BLaER1 treated with 17β-estradiol and CSF1 and Interleukin-3, amounts not matched to agents 10 nM and 100 nM (cell line): ENCODE results near the gene DNAH2.

ENCODE experiments used
- H3K27ac ChIP-seq, 11 experiments: shearing (Covaris generic); formaldehyde crosslinking; 2 replicates each; pipeline ENCODE4 v1.8.1; 2022
- H3K27me3 ChIP-seq, 11 experiments: shearing (Covaris generic); formaldehyde crosslinking; 2 replicates each; pipeline ENCODE4 v1.8.1; 2022
- H3K36me3 ChIP-seq, 11 experiments: shearing (Covaris generic); formaldehyde crosslinking; 2 replicates each; pipeline ENCODE4 v1.8.1; 2022
- H3K4me1 ChIP-seq, 10 experiments: shearing (Covaris generic); formaldehyde crosslinking; 2 replicates each; pipeline ENCODE4 v1.8.1; 2022
- H3K4me2 ChIP-seq, 11 experiments: shearing (Covaris generic); formaldehyde crosslinking; 2 replicates each; pipeline ENCODE4 v1.8.1; 2022
- H3K4me3 ChIP-seq, 10 experiments: shearing (Covaris generic); formaldehyde crosslinking; 2 replicates each; pipeline ENCODE4 v1.8.1; 2022
- H3K9ac ChIP-seq, 11 experiments: shearing (Covaris generic); formaldehyde crosslinking; 2 replicates each; pipeline ENCODE4 v1.8.1; 2022
- H3K9me3 ChIP-seq, 11 experiments: shearing (Covaris generic); formaldehyde crosslinking; replicated peaks in 1 of 11; 2 replicates each; pipeline ENCODE4 v1.8.1; 2022
- H4K20me1 ChIP-seq, 11 experiments: shearing (Covaris generic); formaldehyde crosslinking; 2 replicates each; pipeline ENCODE4 v1.8.1; 2022
- Cebpa-rat ChIP-seq, 11 experiments: shearing (Covaris generic); IDR thresholded peaks; 2 replicates each; pipeline ENCODE4 v1.8.1; 2022

The DNAH2 gene

DNA sequence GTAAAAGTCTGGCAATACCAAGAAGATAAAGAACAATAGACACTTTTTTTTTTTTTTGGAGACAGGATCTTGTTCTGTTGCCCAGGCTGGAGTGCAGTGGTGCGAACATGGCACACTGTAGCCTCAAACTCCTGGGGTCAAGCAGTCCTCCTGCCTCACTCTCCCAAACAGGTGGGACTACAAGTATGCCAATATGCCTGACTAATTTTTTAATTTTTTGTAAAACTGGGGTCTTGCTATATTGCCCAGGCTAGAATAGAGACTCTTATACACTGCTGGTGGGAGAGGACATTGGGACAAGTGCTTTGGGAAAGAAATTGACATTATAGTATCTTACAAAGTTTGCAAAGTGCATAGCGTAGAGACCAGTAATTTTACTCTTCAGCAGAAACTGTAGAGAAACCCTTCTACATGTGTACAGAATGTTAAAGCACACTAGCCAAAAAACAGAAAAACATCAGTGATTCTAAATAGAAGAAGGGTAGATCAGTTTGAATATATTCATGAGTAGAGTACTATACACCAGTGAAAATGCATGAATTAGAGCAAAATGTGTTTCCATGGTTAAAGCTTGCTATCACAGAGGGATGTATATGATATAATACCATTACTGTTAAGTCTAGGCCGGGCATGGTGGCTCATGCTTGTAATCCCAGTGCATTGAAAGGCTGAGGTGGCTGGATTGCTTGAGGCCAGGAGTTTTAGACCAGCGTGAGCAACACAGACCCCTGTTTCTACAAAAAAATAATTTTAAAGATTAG lies 19.5 kb upstream of the DNAH2 start:
- H3K27ac ChIP-seq, result no peak overlapping the region
- peaks cover 34 to 89% (median 68%) of the 10 kb centered on the region in 11 experiments for H3K36me3 ChIP-seq
- H4K20me1 ChIP-seq, result peaks cover 0 to 14% (median 5%) of the 10 kb centered on the region in 11 experiments; a peak in 11 of 22 replicates
- H3K27me3 ChIP-seq, result peaks cover 2 to 9% (median 4%) of the 10 kb centered on the region in 11 experiments; a peak in 21 of 22 replicates
- no peak overlapping the region for H3K4me2 ChIP-seq
- no peaks in the 10 kb centered on the region for H3K9me3 ChIP-seq
- H3K4me1 ChIP-seq, result peaks cover 0 to 19% (median 16%) of the 10 kb centered on the region in 10 experiments; a peak in 15 of 20 replicates
- H3K4me3 ChIP-seq, result no peak overlapping the region
- H3K9ac ChIP-seq, result no peak overlapping the region
- TF ChIP-seq Cebpa-rat (IDR thresholded peaks at IDR 0.05), result no peak

DNA sequence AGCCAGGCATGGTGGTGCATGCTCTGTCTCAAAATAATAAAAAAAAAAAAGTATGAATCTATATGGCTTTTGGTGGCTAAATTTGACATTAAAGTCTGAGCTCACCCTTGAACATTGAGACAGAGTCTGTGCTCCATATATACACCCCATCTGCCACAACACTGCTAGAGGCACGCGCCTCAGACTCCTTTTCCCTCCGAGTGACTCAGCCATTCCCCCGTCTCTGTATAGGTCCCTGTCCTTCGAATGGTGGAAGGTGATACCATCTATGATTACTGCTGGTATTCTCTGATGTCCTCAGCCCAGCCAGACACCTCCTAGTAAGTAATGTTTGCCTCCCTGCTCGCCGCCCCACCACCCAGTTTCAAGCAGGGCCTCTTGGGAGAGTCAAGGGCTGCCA lies 17.0 kb upstream of the DNAH2 start:
- Histone ChIP-seq H3K9me3 (no peaks in the 10 kb centered on the region), H3K4me1 (peaks cover 11 to 15% (median 13%) of the 10 kb centered on the region in 10 experiments; a peak in 17 of 20 replicates), H3K9ac (no peak overlapping the region), H3K36me3 (peaks cover 33 to 69% (median 51%) of the 10 kb centered on the region in 11 experiments), H3K4me3 (no peak overlapping the region), H3K27me3 (peaks cover 27 to 34% (median 29%) of the 10 kb centered on the region in 11 experiments), H3K27ac (no peak overlapping the region), H3K4me2 (no peak overlapping the region), H4K20me1 (peaks cover 0 to 38% (median 26%) of the 10 kb centered on the region in 11 experiments; a peak in 16 of 22 replicates)
- TF ChIP-seq Cebpa-rat (IDR thresholded peaks at IDR 0.05), result no peak

DNA sequence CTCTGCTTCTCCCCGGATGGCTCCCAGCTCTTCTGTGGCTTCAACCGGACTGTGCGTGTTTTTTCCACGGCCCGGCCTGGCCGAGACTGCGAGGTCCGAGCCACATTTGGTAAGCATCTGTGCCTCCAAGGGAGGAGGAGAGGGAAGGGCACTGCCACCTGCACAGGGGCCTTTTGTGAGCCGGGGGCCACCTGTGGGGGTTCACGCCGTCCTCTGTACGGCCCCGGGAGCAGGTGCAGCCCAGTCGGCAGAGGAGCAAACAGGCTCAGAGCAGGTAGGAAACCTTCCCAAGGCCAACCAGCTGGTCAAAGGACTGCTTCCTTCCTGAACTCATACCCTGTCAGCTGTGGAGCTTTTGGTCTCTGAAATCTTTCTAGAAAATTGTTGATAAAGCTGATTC lies 15.9 kb upstream of the DNAH2 start:
- TF ChIP-seq Cebpa-rat (IDR thresholded peaks at IDR 0.05), result no peak
- Histone ChIP-seq H3K36me3 (peaks cover 27 to 57% (median 42%) of the 10 kb centered on the region in 11 experiments), H4K20me1 (peaks cover 0 to 50% (median 32%) of the 10 kb centered on the region in 11 experiments; a peak in 16 of 22 replicates)

DNA sequence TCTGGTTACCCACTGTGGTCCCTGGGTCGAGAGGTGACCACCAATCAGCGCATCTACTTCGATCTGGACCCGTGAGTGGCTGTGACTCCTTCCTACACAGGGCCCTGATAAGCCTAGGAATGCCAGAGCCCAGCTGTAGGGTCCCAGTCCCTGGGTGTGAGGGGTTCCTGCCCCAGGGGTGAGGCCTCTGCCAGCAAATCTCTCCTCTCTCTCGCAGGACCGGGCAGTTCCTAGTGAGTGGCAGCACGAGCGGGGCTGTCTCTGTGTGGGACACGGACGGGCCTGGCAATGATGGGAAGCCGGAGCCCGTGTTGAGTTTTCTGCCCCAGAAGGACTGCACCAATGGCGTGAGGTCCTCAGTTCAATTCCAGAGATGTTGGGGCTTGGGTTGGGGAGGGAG lies 14.8 kb upstream of the DNAH2 start:
- no peak overlapping the region for H3K4me3 ChIP-seq
- no peak overlapping the region for H3K4me2 ChIP-seq
- no peak overlapping the region for H3K27ac ChIP-seq
- H3K4me1 ChIP-seq, result peaks cover 13 to 22% (median 19%) of the 10 kb centered on the region in 10 experiments; a peak in 17 of 20 replicates
- no peak for TF ChIP-seq Cebpa-rat (IDR thresholded peaks at IDR 0.05)
- H3K27me3 ChIP-seq, result peaks cover 49 to 56% (median 52%) of the 10 kb centered on the region in 11 experiments
- no peaks in the 10 kb centered on the region for H3K9me3 ChIP-seq
- H3K36me3 ChIP-seq, result peaks cover 27 to 46% (median 35%) of the 10 kb centered on the region in 11 experiments
- H3K9ac ChIP-seq, result no peak overlapping the region
- peaks cover 0 to 59% (median 32%) of the 10 kb centered on the region in 11 experiments; a peak in 16 of 22 replicates for H4K20me1 ChIP-seq

More for the DNA sequence above, 15.9 kb upstream of the DNAH2 start:
- peaks cover 13 to 22% (median 19%) of the 10 kb centered on the region in 10 experiments; a peak in 17 of 20 replicates for H3K4me1 ChIP-seq
- H3K9ac ChIP-seq, result no peak overlapping the region
- no peak overlapping the region for H3K4me3 ChIP-seq
- no peak overlapping the region for H3K27ac ChIP-seq
- no peak overlapping the region for H3K4me2 ChIP-seq
- no peaks in the 10 kb centered on the region for H3K9me3 ChIP-seq
- H3K27me3 ChIP-seq, result peaks cover 38 to 45% (median 41%) of the 10 kb centered on the region in 11 experiments

DNA sequence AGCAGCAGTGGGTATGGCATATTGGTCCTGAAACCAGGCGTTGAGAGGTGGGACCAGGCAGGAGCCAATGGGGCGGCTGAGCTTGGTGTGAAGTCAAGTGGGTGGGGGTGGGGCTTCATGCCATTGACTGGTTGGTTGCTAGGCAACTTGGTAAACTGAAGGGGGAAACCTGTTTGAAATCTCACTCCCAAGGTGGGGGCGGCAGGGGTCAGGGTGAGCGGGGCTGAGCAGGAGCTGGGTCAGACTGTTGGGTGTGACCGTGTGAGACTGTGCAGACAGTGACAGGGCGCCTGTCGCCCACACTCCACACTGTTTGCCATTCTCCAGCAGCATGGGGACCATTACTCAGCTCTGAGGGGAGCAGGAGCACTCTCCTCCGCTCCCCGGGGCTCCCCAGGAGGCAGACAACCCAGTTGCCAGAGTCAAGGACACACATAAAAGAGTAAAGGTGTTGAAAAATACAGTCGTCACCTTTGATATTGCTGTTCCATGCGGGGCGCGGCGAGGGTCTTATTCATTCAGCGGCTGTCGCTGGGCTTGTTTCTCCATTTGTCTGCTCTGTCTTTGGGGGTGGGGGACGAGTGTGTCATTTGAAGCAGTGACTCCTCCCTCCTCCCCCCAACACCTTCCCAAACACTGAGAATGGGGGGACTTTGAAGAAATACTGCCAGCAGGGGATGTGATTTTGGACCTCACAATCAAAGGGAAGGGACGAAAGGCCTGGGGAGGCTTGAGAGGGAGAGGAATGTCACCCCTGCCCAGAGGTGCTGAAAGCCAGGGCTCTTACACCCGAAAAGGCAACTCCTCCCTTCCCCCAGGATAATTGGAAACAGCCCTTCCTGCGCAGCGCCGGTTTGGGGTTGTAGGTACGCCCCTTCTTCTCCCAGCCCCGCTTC lies 13.7 kb upstream of the DNAH2 start:
- peaks cover 13 to 23% (median 20%) of the 10 kb centered on the region in 10 experiments; a peak in 17 of 20 replicates for H3K4me1 ChIP-seq
- H3K4me2 ChIP-seq, result peak overlapping the region in 7 of 11 experiments; percentile 77 to 87 (median 84); a peak in 8 of 22 replicates
- peaks cover 57 to 65% (median 60%) of the 10 kb centered on the region in 11 experiments for H3K27me3 ChIP-seq
- H3K9ac ChIP-seq, result no peak overlapping the region
- H3K36me3 ChIP-seq, result peaks cover 24 to 41% (median 33%) of the 10 kb centered on the region in 11 experiments
- no peaks in the 10 kb centered on the region for H3K9me3 ChIP-seq
- H3K4me3 ChIP-seq, result no peak overlapping the region
- H4K20me1 ChIP-seq, result peaks cover 0 to 61% (median 32%) of the 10 kb centered on the region in 11 experiments; a peak in 16 of 22 replicates
- TF ChIP-seq Cebpa-rat (IDR thresholded peaks at IDR 0.05), result no peak
- no peak overlapping the region for H3K27ac ChIP-seq

DNA sequence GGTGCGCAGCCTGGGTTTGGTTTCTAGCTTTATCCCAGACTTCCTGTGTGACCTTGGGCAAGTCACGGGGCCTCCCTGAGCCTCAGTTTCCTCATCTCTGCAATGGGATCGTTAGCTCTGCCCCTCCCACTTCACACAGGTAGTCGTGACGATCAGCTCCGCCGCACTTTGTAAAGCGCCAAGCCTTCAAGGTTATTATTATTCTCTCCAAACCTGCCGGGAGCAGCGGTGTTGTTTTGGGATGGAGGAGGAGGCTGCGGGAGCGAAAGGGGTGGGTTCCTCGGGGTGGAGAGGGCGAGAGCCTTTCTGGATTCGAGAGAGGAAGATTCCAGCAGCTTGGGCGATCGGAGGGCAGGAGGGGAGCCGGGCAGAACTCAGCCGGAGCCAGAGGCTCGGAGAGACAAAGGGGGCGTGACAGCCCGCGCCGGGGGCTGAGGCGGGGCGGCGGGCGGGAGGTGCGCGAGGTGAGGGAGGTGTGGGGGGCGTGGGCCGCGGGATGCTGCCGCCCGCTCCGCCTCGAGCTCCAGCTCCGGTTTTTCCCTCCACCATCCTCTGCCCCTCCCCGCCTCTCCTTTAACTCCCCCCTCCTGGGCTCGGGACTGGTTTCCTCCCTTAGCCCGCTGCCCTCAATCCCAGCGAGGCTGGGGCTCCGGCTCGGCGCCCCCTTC lies 12.8 kb upstream of the DNAH2 start, which contains the start of gene EFNB3:
Gene EFNB3 (plus strand): TSS at position 602 of the 668 bp plus-strand sequence. CDS start 397 bp downstream, outside the sequence.
- Histone ChIP-seq H4K20me1 (peaks cover 0 to 61% (median 32%) of the 10 kb centered on the region in 11 experiments; a peak in 16 of 22 replicates), H3K4me2 (peak within 1 kb of the TSS; percentile 72 to 87 (median 81)), H3K27me3 (peaks cover 57 to 73% (median 60%) of the 10 kb centered on the region in 11 experiments), H3K36me3 (peaks cover 24 to 41% (median 32%) of the 10 kb centered on the region in 11 experiments), H3K9ac (peak within 1 kb of the TSS in 9 of 11 experiments; percentile 17 to 55 (median 46); a peak in 11 of 22 replicates), H3K9me3 (no peaks in the 10 kb centered on the region), H3K27ac (no peak within 1 kb of the TSS), H3K4me1 (peaks cover 13 to 32% (median 22%) of the 10 kb centered on the region in 10 experiments; a peak in 17 of 20 replicates), H3K4me3 (peak within 1 kb of the TSS; percentile 36 to 64 (median 50); a peak in 19 of 20 replicates)
- no peak for TF ChIP-seq Cebpa-rat (IDR thresholded peaks at IDR 0.05)

DNA sequence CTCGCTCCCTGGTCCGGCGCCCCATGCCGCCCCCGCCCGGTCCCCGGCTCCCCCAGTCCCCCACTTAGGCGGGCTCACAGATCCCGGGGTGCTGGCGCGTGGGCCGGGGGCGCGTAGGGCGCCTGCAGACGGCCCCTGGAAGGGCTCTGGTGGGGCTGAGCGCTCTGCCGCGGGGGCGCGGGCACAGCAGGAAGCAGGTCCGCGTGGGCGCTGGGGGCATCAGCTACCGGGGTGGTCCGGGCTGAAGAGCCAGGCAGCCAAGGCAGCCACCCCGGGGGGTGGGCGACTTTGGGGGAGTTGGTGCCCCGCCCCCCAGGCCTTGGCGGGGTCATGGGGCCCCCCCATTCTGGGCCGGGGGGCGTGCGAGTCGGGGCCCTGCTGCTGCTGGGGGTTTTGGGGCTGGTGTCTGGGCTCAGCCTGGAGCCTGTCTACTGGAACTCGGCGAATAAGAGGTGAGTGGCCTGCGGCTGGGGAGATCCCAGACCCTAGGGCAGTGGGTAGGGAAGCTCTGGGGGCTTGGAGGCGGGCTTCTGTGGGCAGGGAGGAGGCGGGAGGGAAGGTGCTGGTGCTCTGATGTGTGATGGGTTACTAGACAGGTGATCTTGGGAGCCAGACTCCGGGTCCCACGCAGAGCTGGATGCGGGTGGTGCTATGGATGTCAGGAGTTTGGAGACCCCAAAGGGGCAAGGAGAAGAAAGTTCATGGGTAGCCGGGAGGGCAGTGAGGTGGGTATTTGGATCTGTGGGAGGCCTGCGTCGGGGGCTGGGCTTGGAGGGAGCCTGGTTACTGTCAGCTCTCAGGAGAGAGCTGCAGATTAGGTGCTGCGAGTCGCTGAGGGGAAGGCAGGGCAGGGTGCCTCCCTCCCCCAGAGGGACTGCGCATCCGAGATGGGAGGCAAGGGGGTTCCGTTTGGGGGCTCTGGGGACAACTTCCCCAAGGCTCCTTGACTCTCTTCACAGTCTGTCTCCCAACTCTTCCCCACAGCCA lies 12.0 kb upstream of the DNAH2 start:
- H3K4me3 ChIP-seq, result peak overlapping the region; percentile 36 to 64 (median 50); a peak in 19 of 20 replicates
- no peak overlapping the region for H3K27ac ChIP-seq
- H3K27me3 ChIP-seq, result peaks cover 57 to 73% (median 60%) of the 10 kb centered on the region in 11 experiments
- peaks cover 20 to 40% (median 29%) of the 10 kb centered on the region in 10 experiments for H3K4me1 ChIP-seq
- H3K36me3 ChIP-seq, result peaks cover 16 to 33% (median 27%) of the 10 kb centered on the region in 11 experiments
- no peaks in the 10 kb centered on the region for H3K9me3 ChIP-seq
- TF ChIP-seq Cebpa-rat (IDR thresholded peaks at IDR 0.05), result no peak
- H4K20me1 ChIP-seq, result peaks cover 0 to 61% (median 32%) of the 10 kb centered on the region in 11 experiments; a peak in 16 of 22 replicates
- H3K4me2 ChIP-seq, result peak overlapping the region; percentile 72 to 87 (median 81)
- H3K9ac ChIP-seq, result peak overlapping the region in 9 of 11 experiments; percentile 17 to 55 (median 46); a peak in 11 of 22 replicates
